Prostate gland (tissue), 2 donors: ENCODE results near the gene HNRNPC. TPM values are rescaled to one million over a fixed set of nuclear protein-coding genes. Genes with fewer than 3 reads are reported as not detected.

Experiments
- DNase-seq: peaks from one replicate; pipeline ENCODE4 v3.0.0-alpha.2; 2019; ENCODE audit warnings: low spot score
- H3K27ac ChIP-seq, 2 donors: fragments of 200-600 bp; sonication (generic); 2 replicates each; pipeline ENCODE4 v1.5.1; 2017 to 2019
- H3K27me3 ChIP-seq: fragments of 200-600 bp; sonication (generic); replicated peaks from 2 replicates; pipeline ENCODE4 v1.5.1; 2019; ENCODE audit not compliant: insufficient read depth
- H3K36me3 ChIP-seq, 2 donors: fragments of 200-600 bp; sonication (generic); 1 replicate in 1 of 2; 2 replicates in 1 of 2; pipeline versions ENCODE4 v1.5.1 to v1.8.1; 2017 to 2019
- H3K4me1 ChIP-seq: fragments of 200-600 bp; sonication (generic); replicated peaks from 2 replicates; pipeline ENCODE4 v1.5.1; 2019
- H3K4me3 ChIP-seq, 2 donors: fragments of 200-600 bp; sonication (generic); 2 replicates each; pipeline ENCODE4 v1.5.1; 2017 to 2019
- H3K9me3 ChIP-seq: fragments of 200-600 bp; sonication (generic); 2 replicates; pipeline ENCODE4 v1.5.1; 2017
- POLR2A ChIP-seq: fragments of 450-650 bp; IDR thresholded peaks from one replicate; pipeline ENCODE4 v1.6.1; 2016; ENCODE audit warnings: antibody characterized with exemption, mild to moderate bottlenecking
- POLR2AphosphoS5 ChIP-seq: sonication (generic); formaldehyde crosslinking; IDR thresholded peaks from one replicate; pipeline ENCODE4 v1.6.1; 2017; ENCODE audit warnings: antibody characterized with exemption
- WGBS: methylation state at CpG from one replicate; pipeline ENCODE4 v1.1.5; 2018; 5-methylcytosine and 5-hydroxymethylcytosine counted together
- intact Hi-C: fragments of 100-400 bp; cut with DNase I; formaldehyde crosslinking; loops from one replicate; pipeline ENCODE4 v1.14.2; 2022
- total RNA-seq, 2 donors: library from RNA; depleted of rRNA; stranded (reverse); fragments of >200 nt; gene quantifications; one replicate each; pipeline ENCODE4 v1.1.0, GENCODE V29; 2016
- TF ChIP-seq, protein P1 (sequence below), 4 experiments: fragments of 200-600 bp in 2 of 4; fragments of 450-650 bp in 2 of 4; sonication (generic) in 2 of 4; IDR thresholded peaks; 1 replicate in 3 of 4; 2 replicates in 1 of 4; pipeline ENCODE4 v1.5.1; 2016 to 2019; ENCODE audit warnings: antibody characterized with exemption in 4 of 4, mild to moderate bottlenecking in 2 of 4, moderate library complexity in 2 of 4

Gene HNRNPC
- total RNA-seq, 2 donors from 2014 or later = 411 to 423 TPM

DNA sequence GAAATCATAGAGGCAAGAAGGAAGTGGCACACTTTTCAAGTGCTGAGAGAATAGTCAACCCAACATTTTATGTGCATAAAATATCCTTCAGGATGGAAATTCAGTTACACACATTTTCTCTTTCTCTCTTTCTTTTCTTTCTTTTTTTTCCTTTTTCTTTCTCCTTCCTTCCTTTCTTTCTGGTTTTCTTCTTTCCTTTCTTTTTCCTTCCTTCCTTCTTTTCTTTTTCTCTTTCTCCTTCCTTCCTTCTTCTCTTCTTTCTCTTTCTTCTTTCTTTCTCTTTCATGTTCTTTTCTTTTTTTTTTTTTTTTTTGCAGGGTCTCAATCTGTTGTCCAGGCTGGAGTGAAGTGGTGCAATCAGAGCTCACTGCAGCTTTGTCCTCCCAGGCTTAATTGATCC, 74.6 kb downstream of the HNRNPC start:
- no peaks in the 10 kb centered on the region for H3K9me3 ChIP-seq
- H3K36me3 ChIP-seq = no peaks in the 10 kb centered on the region
- intact Hi-C loops = no loop called here
- TF ChIP-seq, protein P1, sequence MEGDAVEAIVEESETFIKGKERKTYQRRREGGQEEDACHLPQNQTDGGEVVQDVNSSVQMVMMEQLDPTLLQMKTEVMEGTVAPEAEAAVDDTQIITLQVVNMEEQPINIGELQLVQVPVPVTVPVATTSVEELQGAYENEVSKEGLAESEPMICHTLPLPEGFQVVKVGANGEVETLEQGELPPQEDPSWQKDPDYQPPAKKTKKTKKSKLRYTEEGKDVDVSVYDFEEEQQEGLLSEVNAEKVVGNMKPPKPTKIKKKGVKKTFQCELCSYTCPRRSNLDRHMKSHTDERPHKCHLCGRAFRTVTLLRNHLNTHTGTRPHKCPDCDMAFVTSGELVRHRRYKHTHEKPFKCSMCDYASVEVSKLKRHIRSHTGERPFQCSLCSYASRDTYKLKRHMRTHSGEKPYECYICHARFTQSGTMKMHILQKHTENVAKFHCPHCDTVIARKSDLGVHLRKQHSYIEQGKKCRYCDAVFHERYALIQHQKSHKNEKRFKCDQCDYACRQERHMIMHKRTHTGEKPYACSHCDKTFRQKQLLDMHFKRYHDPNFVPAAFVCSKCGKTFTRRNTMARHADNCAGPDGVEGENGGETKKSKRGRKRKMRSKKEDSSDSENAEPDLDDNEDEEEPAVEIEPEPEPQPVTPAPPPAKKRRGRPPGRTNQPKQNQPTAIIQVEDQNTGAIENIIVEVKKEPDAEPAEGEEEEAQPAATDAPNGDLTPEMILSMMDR (IDR thresholded peaks at IDR 0.05) = no peak
- TF ChIP-seq POLR2A (no peak), POLR2AphosphoS5 (no peak)
- no peak overlapping the region for H3K4me3 ChIP-seq
- peaks cover 4% of the 10 kb centered on the region for H3K4me1 ChIP-seq
- H3K27ac ChIP-seq = no peak overlapping the region
- no peaks in the 10 kb centered on the region for H3K27me3 ChIP-seq
- no peak for DNase-seq

DNA sequence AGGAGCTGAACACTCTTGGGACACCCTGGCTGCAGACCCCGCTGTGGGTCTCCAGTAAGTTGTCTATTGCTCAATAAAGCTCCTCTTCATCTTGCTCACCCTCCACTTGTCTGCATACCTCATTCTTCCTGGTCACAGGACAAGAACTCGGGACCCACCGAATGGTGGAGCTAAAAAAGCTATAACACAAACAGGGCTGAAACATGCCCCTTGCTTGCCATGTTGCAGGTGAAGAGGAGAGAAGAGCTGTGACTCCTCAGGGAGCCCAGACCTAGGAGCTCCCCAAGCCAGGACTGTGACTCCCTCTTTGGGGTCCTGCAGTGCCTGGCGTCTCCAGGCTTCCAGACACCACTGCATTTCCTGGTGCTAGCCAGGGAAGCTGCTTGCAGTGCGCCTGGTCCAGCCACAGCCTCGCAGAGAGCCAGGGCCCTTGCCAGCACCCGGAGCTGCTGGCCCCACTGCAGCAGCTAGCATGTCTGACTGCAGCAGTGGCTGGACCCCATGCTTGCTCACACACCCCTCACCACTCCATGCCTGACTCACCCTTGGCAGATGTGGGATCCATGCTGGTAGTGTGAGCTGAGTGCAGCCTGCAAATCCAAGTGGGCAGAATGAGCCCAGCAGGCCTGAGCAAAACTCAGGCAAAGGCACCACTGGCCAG, 76.2 kb downstream of the HNRNPC start:
- peaks cover 4% of the 10 kb centered on the region for H3K4me1 ChIP-seq
- H3K36me3 ChIP-seq = no peaks in the 10 kb centered on the region
- no peak overlapping the region for H3K4me3 ChIP-seq
- no peaks in the 10 kb centered on the region for H3K27me3 ChIP-seq
- no peak for DNase-seq
- 86% methylated on average over 7 of the region's 7 CpGs for WGBS
- no peak for TF ChIP-seq POLR2A
- TF ChIP-seq POLR2AphosphoS5 = no peak
- TF ChIP-seq, protein P1 (IDR thresholded peaks at IDR 0.05) = no peak
- H3K27ac ChIP-seq = no peak overlapping the region
- H3K9me3 ChIP-seq = no peaks in the 10 kb centered on the region
- intact Hi-C loops = no loop called here

DNA sequence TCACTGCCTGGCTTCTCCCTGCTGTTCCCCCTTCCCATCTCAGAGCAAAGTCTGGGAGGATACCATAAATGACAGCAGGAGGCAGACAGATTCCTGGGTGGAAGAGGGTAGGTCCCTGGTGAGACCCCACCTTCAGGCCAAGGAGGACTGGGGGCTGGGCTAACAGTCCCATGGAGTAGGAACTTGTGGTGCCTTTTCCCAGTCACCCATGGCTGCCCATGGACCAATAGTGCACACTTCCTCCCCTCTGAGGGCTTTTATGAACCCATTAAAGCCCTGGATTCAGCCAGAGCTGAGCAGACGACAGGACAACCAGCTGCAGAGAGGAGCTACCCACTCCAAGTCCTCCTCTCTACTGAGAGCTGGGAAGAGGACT, 76.8 kb downstream of the HNRNPC start:
- intact Hi-C loops = no loop called here
- 25% methylated on average over 1 of the region's 1 CpG for WGBS
- Histone ChIP-seq H3K36me3 (no peaks in the 10 kb centered on the region), H3K9me3 (no peaks in the 10 kb centered on the region), H3K4me1 (peaks cover 4% of the 10 kb centered on the region), H3K4me3 (no peak overlapping the region), H3K27me3 (no peaks in the 10 kb centered on the region), H3K27ac (no peak overlapping the region)
- TF ChIP-seq, protein P1 (IDR thresholded peaks at IDR 0.05) = no peak
- no peak for TF ChIP-seq POLR2AphosphoS5
- no peak for TF ChIP-seq POLR2A
- no peak for DNase-seq

DNA sequence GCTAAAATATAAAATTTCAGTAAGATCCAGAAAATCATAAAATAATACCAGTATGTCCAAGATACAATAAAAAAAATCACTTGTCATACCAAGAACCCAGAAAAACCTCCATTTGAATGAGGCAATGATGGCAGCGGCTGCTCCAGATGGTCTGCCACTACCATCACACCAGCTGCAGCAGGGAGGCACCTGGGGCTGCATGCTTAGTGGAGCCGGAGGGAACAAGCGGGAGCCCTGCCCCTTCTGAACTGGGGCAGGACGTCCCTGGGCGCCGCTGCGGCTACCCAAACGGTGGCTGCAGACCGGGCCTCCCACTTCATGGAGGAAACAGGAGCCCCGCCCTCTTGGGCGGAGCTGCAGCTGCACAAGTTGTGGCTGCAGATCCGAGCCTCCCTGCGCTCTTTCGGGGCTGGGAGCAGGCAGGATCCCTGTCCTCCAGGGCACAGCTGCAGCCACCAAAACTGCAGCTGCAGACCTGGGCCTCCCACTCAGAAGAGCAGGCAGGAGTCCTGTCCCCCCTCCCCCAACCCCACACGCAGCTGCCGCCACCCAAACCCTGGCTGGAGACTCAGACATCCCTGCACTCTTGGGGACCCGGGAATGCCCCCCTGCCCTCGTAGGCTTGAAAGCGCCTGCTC, 77.3 kb downstream of the HNRNPC start:
- peak; percentile 39 for DNase-seq
- H3K4me1 ChIP-seq = peaks cover 4% of the 10 kb centered on the region
- H3K9me3 ChIP-seq = no peaks in the 10 kb centered on the region
- H3K27me3 ChIP-seq = no peaks in the 10 kb centered on the region
- TF ChIP-seq, protein P1 (IDR thresholded peaks at IDR 0.05) = no peak
- TF ChIP-seq POLR2A (no peak), POLR2AphosphoS5 (no peak)
- intact Hi-C loops = no loop called here
- H3K36me3 ChIP-seq = no peaks in the 10 kb centered on the region
- WGBS = 7% methylated on average over 19 of the region's 19 CpGs
- peak overlapping the region; percentile 15 to 27 for H3K4me3 ChIP-seq
- no peak overlapping the region for H3K27ac ChIP-seq

DNA sequence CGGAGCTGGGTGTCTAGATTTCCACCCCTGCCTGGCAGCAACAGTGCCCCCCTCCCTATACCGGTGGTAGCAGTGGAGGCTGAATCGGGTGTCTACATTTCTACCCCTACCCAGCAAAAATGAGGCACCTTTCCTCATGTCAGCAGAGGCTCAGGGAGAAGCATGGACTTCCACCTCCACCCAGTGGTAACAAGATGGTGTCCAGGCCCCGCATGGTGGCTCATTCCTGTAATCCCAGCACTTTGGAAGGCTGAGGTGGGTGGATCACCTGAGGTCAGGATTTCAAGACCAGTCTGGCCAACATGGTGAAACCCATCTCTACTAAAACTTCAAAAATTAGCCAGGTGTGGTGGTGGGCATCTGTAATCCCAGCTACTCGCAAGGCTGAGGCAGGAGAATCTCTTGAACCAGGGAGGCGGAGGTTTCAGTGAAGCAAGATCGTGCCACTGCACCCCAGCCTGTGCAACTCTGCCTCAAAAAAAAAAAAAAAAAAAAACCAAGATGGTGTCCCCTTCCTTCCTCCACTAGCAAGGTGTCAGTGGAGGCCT, 77.9 kb downstream of the HNRNPC start:
- Histone ChIP-seq H3K36me3 (no peaks in the 10 kb centered on the region), H3K4me1 (peaks cover 4% of the 10 kb centered on the region), H3K27me3 (no peaks in the 10 kb centered on the region), H3K4me3 (no peak overlapping the region), H3K9me3 (no peaks in the 10 kb centered on the region), H3K27ac (no peak overlapping the region)
- DNase-seq = no peak
- intact Hi-C loops = no loop called here
- no peak for TF ChIP-seq POLR2A
- TF ChIP-seq POLR2AphosphoS5 = no peak
- TF ChIP-seq, protein P1 (IDR thresholded peaks at IDR 0.05) = no peak
- WGBS = 89% methylated on average over 7 of the region's 7 CpGs
